HL-60 (cell line): ENCODE measurements around the gene LRRC30.

Experiments
- DNase-seq, 2 experiments: peaks; one replicate each; pipeline ENCODE4 v3.0.0-alpha.2; 2010 to 2020; ENCODE audit warnings: low read depth in 1 of 2, low spot score in 1 of 2
- H3K27ac ChIP-seq: fragments of 250-450 bp; sonication (Bioruptor Pico); replicated peaks from 2 replicates; pipeline ENCODE4 v1.5.1; 2020; ENCODE audit warnings: mild to moderate bottlenecking, moderate library complexity
- H3K27me3 ChIP-seq: fragments of 250-450 bp; sonication (Bioruptor Pico); 2 replicates; pipeline ENCODE4 v1.5.1; 2021; ENCODE audit warnings: mild to moderate bottlenecking, moderate library complexity; ENCODE audit not compliant: insufficient read depth, poor library complexity, severe bottlenecking
- H3K4me3 ChIP-seq: replicated peaks from 2 replicates; pipeline ENCODE4 v1.5.1; 2011; ENCODE audit warnings: mild to moderate bottlenecking, control low read depth, low read length; ENCODE audit not compliant: insufficient read depth
- GABPA ChIP-seq: IDR thresholded peaks from 2 replicates; pipeline ENCODE4 v1.6.1; 2012; ENCODE audit warnings: low read depth
- POLR2AphosphoS5 ChIP-seq: IDR thresholded peaks from 2 replicates; pipeline ENCODE4 v1.6.1; 2012; ENCODE audit warnings: low read depth
- SPI1 ChIP-seq: IDR thresholded peaks from 2 replicates; pipeline ENCODE4 v1.6.1; 2012; ENCODE audit warnings: low read depth, mild to moderate bottlenecking, borderline replicate concordance
- TF ChIP-seq, protein P1 (sequence below): IDR thresholded peaks from 2 replicates; pipeline ENCODE4 v1.6.1; 2012; ENCODE audit warnings: low read depth; ENCODE audit not compliant: insufficient replicate concordance
- TF ChIP-seq, protein P2 (sequence below): IDR thresholded peaks from one replicate; pipeline ENCODE4 v1.5.1; 2011; ENCODE audit warnings: low read length, control low read depth, inconsistent platforms; ENCODE audit not compliant: insufficient read depth

Gene LRRC30

DNA sequence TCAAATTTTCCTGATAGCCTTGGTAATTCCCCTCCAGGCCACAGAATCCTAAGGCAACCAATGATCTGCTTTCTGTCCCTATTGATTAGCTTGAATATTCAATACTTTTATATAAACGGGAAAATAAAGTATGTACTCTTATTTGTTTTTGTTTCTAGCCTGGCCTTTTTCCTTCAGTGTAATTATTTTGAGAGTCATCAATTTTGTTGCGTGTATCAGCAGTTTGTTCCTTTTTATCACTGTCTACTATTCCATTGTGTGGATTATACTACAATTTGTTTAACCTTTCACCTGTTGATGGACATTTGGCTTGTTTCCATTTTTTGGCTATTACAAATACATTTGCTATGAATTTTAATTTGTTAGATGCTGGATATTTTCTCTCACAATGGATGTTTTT is 39.2 kb upstream of the LRRC30 start:
- no peaks in the 10 kb centered on the region for H3K27me3 ChIP-seq
- DNase-seq: no peak
- TF ChIP-seq SPI1 (no peak), GABPA (no peak), POLR2AphosphoS5 (no peak)
- TF ChIP-seq, protein P1, sequence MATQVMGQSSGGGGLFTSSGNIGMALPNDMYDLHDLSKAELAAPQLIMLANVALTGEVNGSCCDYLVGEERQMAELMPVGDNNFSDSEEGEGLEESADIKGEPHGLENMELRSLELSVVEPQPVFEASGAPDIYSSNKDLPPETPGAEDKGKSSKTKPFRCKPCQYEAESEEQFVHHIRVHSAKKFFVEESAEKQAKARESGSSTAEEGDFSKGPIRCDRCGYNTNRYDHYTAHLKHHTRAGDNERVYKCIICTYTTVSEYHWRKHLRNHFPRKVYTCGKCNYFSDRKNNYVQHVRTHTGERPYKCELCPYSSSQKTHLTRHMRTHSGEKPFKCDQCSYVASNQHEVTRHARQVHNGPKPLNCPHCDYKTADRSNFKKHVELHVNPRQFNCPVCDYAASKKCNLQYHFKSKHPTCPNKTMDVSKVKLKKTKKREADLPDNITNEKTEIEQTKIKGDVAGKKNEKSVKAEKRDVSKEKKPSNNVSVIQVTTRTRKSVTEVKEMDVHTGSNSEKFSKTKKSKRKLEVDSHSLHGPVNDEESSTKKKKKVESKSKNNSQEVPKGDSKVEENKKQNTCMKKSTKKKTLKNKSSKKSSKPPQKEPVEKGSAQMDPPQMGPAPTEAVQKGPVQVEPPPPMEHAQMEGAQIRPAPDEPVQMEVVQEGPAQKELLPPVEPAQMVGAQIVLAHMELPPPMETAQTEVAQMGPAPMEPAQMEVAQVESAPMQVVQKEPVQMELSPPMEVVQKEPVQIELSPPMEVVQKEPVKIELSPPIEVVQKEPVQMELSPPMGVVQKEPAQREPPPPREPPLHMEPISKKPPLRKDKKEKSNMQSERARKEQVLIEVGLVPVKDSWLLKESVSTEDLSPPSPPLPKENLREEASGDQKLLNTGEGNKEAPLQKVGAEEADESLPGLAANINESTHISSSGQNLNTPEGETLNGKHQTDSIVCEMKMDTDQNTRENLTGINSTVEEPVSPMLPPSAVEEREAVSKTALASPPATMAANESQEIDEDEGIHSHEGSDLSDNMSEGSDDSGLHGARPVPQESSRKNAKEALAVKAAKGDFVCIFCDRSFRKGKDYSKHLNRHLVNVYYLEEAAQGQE: no peak
- TF ChIP-seq, protein P2, sequence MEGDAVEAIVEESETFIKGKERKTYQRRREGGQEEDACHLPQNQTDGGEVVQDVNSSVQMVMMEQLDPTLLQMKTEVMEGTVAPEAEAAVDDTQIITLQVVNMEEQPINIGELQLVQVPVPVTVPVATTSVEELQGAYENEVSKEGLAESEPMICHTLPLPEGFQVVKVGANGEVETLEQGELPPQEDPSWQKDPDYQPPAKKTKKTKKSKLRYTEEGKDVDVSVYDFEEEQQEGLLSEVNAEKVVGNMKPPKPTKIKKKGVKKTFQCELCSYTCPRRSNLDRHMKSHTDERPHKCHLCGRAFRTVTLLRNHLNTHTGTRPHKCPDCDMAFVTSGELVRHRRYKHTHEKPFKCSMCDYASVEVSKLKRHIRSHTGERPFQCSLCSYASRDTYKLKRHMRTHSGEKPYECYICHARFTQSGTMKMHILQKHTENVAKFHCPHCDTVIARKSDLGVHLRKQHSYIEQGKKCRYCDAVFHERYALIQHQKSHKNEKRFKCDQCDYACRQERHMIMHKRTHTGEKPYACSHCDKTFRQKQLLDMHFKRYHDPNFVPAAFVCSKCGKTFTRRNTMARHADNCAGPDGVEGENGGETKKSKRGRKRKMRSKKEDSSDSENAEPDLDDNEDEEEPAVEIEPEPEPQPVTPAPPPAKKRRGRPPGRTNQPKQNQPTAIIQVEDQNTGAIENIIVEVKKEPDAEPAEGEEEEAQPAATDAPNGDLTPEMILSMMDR: no peak
- no peak overlapping the region for H3K4me3 ChIP-seq
- H3K27ac ChIP-seq: no peak overlapping the region

DNA sequence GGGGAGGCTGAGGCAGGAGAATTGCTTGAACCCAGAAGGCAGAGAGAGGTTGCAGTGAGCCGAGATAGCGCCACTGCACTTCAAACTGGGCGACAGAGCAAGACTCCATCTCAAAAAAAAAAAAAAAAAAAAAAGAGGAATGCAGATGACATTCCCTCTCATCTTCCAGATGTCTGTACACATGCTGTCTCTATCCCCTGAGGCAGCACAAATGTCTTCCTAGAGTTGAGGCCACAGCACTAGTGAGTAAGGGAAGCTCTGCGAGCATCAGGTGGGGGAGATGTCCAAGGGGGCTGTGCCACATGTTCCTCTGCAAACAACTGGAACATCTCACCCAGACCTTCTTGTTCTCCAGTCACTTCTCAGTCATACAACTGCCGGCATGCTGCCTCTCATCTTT is 35.6 kb upstream of the LRRC30 start:
- TF ChIP-seq, protein P1: no peak
- TF ChIP-seq GABPA (no peak), POLR2AphosphoS5 (no peak), SPI1 (no peak)
- TF ChIP-seq, protein P2: no peak
- H3K4me3 ChIP-seq: no peak overlapping the region
- no peak overlapping the region for H3K27ac ChIP-seq
- no peak for DNase-seq
- no peaks in the 10 kb centered on the region for H3K27me3 ChIP-seq

DNA sequence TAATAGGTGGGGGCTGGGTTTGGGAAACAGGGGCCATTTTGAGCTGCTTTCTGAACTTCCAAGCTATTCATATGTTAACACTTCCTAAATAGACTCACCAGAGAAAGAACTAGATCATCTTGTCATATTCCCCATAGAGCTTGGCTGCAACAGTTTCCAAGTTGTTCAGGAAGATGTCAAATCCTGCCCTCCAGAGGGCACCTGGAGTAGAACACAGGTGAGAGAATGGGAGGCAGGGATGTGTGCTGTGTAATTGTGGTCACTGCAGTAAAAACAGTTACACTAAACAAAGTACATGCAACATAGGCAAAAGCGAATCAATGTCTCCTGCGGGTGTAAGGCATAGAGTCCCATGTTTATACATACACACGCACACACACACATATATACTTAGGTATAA is 34.5 kb upstream of the LRRC30 start:
- TF ChIP-seq GABPA (no peak), POLR2AphosphoS5 (no peak), SPI1 (no peak)
- TF ChIP-seq, protein P1: no peak
- TF ChIP-seq, protein P2: no peak
- no peaks in the 10 kb centered on the region for H3K27me3 ChIP-seq
- H3K4me3 ChIP-seq: no peak overlapping the region
- DNase-seq: no peak
- no peak overlapping the region for H3K27ac ChIP-seq
